Measurements from ENCODE around the gene SZT2. TPM values are rescaled to one million over a fixed set of nuclear protein-coding genes. Genes with fewer than 3 reads are reported as not detected.
"Not testable (repeated sequence)": the region's sequence is repeated elsewhere in the genome, so short reads cannot be mapped to it uniquely, and the experiment has no call there.

The SZT2 gene
- total RNA-seq, 1 donor from 2014 or later = 43.2 TPM

DNA sequence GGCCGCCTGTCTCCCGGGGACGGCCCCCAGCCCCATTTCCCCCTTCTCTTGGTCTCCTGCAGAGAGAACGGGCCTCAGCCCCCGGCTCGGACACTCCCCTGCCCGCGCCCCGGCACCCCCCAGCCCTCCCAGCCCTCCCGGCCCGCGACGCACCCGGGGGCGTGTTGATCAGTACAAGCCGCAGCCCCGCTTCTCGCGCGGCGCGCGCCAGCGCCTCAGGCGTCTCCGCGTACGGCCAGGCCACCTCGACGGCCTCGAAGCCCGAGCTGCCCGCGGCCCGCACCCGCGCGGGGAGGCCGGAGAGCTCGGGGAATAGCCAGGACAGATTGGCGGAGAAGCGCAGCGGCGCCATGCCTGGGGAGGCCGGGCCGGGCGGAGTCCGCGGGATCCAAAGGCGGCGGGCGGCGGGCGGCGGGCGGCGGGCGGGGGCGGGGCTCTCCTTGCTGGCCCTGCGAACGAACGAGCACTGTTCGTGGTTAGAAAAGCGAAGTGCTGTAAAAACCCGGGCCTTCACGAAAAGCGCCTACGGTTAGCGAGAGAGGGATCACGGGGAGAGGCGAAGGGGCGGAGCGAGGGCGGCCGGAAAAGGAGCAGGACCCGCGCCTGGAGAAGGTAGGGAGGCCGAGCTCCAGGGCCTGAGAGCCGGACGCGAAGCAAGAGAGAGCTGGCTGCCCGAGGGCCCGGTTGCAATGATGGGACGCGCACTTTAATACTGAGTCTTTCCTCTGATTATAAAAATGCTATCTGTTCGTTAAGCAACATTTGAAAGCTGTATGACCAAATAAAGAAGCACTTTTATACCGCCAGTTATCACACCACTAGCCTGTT lies 64.0 kb downstream of the SZT2 start, which contains the start of gene HYI:
Gene HYI, minus strand, starts transcription at position 490 of the 828 bp plus-strand sequence. Its CDS starts 138 bp downstream, at position 352.
- Mint-ChIP-seq H3K27me3 (ENCODE audit: unreplicated experiment) (peaks cover 13% of the 10 kb centered on the region), H3K4me3 (ENCODE audit: unreplicated experiment) (peak within 1 kb of the TSS; percentile 93), H3K27ac (ENCODE audit: unreplicated experiment) (peak within 1 kb of the TSS; percentile 84), H3K9me3 (ENCODE audit: unreplicated experiment) (no peaks in the 10 kb centered on the region), H3K36me3 (ENCODE audit: low read depth, unreplicated experiment) (peaks cover 38% of the 10 kb centered on the region), H3K4me1 (ENCODE audit: unreplicated experiment) (peaks cover 35% of the 10 kb centered on the region)
- DNase-seq (ENCODE audit: low spot score) = peak; percentile 74
- TF ChIP-seq, protein P1, sequence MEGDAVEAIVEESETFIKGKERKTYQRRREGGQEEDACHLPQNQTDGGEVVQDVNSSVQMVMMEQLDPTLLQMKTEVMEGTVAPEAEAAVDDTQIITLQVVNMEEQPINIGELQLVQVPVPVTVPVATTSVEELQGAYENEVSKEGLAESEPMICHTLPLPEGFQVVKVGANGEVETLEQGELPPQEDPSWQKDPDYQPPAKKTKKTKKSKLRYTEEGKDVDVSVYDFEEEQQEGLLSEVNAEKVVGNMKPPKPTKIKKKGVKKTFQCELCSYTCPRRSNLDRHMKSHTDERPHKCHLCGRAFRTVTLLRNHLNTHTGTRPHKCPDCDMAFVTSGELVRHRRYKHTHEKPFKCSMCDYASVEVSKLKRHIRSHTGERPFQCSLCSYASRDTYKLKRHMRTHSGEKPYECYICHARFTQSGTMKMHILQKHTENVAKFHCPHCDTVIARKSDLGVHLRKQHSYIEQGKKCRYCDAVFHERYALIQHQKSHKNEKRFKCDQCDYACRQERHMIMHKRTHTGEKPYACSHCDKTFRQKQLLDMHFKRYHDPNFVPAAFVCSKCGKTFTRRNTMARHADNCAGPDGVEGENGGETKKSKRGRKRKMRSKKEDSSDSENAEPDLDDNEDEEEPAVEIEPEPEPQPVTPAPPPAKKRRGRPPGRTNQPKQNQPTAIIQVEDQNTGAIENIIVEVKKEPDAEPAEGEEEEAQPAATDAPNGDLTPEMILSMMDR (IDR thresholded peaks at IDR 0.05; ENCODE audit: unreplicated experiment) = no peak

DNA sequence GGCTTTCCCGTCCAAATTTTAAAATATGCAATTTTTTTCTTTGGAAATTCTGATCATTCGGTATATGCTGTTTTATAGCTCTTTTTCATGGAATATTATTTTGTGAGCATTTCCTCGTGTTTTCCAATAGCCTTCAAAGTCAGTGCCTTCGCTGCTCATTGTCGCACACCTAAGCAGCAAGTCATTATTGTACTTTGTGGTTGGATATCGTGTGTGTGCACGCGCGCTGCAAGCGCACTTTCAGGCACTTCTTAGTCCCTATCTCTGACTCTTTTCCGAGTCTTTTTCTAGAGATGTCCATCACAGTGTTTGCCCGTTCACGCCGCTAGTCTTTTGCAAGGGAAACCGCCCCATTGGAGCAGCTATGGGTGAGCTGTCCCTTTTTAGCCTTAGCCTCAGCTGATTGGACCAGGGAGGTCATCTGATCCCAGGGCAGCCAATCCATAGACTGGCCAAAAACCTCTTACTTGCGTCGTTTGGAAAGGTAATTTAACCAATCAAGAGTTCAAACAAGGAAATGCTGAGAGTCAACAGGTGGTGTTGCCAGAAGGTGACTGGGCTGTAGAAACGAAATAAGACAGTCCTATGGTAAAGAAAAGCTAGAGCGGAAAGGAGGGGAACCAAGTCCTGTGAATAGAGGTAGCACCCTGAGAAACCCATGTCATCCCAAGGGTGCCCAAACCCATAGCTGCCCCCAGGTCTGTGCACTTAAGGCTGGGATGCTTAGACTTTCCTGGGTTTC lies 64.7 kb downstream of the SZT2 start:
- peak; percentile 66 for DNase-seq (ENCODE audit: low spot score)
- H3K9me3 Mint-ChIP-seq (ENCODE audit: unreplicated experiment) = no peaks in the 10 kb centered on the region
- peaks cover 10% of the 10 kb centered on the region for H3K27me3 Mint-ChIP-seq (ENCODE audit: unreplicated experiment)
- peaks cover 32% of the 10 kb centered on the region for H3K36me3 Mint-ChIP-seq (ENCODE audit: low read depth, unreplicated experiment)
- peak overlapping the region; percentile 93 for H3K4me3 Mint-ChIP-seq (ENCODE audit: unreplicated experiment)
- H3K4me1 Mint-ChIP-seq (ENCODE audit: unreplicated experiment) = peaks cover 35% of the 10 kb centered on the region
- TF ChIP-seq, protein P1 (IDR thresholded peaks at IDR 0.05; ENCODE audit: unreplicated experiment) = no peak
- H3K27ac Mint-ChIP-seq (ENCODE audit: unreplicated experiment) = peak overlapping the region; percentile 84

DNA sequence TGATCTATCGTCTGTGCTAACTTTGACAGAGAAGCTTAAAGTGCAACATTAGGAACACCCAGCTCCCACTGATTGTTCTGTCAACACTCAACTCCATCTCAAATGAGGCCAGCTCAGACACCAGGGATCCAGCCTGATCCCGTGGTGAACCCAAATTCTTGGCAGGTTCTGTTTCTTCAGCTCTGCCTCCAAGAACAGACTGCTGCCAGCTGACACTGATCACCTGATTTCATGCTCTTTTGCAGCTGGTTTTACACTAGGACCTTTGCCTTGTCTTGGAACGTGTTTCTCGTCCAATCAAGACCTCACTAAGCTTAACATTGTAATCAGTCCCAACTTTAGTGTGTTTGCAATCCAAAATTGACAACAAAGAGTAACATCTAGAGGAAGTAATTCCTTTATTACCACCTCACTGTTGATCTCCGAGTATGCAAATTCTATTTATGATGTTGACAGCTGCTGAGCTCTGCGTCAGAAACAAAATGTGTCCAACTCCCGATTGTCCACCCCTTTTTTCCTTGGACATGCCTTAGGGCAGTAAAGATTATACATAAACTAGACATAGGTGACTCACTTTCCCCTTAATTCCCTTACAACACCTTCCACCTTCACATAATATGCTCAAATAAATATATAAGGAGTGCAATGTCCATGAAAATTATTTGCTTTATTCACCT lies 65.7 kb downstream of the SZT2 start:
- H3K27ac Mint-ChIP-seq (ENCODE audit: unreplicated experiment) = peak overlapping the region; percentile 84
- H3K36me3 Mint-ChIP-seq (ENCODE audit: low read depth, unreplicated experiment) = peaks cover 23% of the 10 kb centered on the region
- peaks cover 35% of the 10 kb centered on the region for H3K4me1 Mint-ChIP-seq (ENCODE audit: unreplicated experiment)
- no peak overlapping the region for H3K4me3 Mint-ChIP-seq (ENCODE audit: unreplicated experiment)
- no peak for DNase-seq (ENCODE audit: low spot score)
- H3K27me3 Mint-ChIP-seq (ENCODE audit: unreplicated experiment) = peaks cover 7% of the 10 kb centered on the region
- no peaks in the 10 kb centered on the region for H3K9me3 Mint-ChIP-seq (ENCODE audit: unreplicated experiment)
- TF ChIP-seq, protein P1 (IDR thresholded peaks at IDR 0.05; ENCODE audit: unreplicated experiment) = no peak

DNA sequence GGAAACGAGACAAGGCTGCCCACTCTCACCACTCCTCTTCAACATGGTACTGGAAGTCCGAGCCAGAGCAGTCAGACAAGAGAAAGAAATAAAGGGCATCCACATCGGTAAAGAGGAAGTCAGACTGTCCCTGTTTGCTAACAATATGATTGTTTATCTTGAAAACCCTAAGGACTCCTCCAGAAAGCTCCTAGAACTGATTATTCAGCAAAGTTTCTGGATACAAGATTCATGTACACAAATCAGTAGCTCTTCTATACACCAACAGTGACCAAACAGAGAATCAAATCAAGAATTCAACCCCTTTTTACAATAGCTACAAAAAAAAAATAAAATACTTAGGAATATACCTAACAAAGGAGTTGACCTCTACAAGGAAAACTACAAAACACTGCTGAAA lies 68.7 kb downstream of the SZT2 start:
- H3K9me3 Mint-ChIP-seq (ENCODE audit: unreplicated experiment); H3K4me3 Mint-ChIP-seq (ENCODE audit: unreplicated experiment); H3K27me3 Mint-ChIP-seq (ENCODE audit: unreplicated experiment); H3K36me3 Mint-ChIP-seq (ENCODE audit: low read depth, unreplicated experiment); DNase-seq (ENCODE audit: low spot score): not testable (repeated sequence)
- Mint-ChIP-seq H3K27ac (ENCODE audit: unreplicated experiment) (peak overlapping the region; percentile 57), H3K4me1 (ENCODE audit: unreplicated experiment) (peaks cover 14% of the 10 kb centered on the region)

DNA sequence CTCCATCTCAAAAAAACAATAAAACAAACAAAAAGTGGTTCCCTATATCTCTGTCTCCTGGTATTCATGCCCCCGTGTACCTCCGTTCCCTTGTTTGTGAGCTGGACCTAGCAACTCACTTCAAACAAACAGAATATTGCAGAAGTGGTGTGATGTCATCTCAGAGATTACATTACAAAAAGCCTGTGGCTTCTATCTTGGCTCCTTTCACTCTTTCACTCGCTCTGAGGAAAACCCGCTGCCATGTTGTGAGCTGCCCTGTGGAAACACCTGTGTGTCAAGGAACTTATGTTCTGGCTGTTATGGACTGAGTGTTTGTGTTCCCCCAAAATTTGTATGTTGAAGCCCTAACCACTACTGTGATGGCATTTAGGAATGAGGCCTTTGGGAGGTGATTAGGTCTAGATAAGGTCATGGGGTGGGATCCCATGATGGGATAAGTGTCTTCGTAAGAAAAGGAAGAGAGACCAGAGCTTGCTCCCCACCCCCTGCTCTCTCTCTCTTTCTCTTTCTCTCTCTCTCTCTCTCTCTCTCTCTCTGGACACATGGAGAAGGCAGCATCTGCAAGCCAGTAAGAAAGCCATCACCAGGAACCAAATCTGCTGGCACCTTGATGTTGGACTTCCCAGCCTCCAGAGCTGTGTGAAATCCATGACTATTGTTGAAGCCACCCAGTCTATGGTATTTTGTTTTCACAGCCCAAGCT lies 71.4 kb downstream of the SZT2 start:
- Mint-ChIP-seq H3K4me1 (ENCODE audit: unreplicated experiment) (peaks cover 4% of the 10 kb centered on the region), H3K36me3 (ENCODE audit: low read depth, unreplicated experiment) (peaks cover 4% of the 10 kb centered on the region), H3K4me3 (ENCODE audit: unreplicated experiment) (no peak overlapping the region), H3K9me3 (ENCODE audit: unreplicated experiment) (no peaks in the 10 kb centered on the region), H3K27ac (ENCODE audit: unreplicated experiment) (no peak overlapping the region), H3K27me3 (ENCODE audit: unreplicated experiment) (no peaks in the 10 kb centered on the region)
- DNase-seq (ENCODE audit: low spot score) = no peak
- TF ChIP-seq, protein P1 (IDR thresholded peaks at IDR 0.05; ENCODE audit: unreplicated experiment) = no peak

All from endothelial cell (in vitro differentiated cells).